Germinal center (tissue), 1 donor: ENCODE data around the gene C1orf94.

Source experiments
- DNase-seq: peaks from one replicate; pipeline ENCODE4 v3.0.0; 2012; ENCODE audit warnings: mixed read lengths, low spot score

C1orf94 gene

DNA sequence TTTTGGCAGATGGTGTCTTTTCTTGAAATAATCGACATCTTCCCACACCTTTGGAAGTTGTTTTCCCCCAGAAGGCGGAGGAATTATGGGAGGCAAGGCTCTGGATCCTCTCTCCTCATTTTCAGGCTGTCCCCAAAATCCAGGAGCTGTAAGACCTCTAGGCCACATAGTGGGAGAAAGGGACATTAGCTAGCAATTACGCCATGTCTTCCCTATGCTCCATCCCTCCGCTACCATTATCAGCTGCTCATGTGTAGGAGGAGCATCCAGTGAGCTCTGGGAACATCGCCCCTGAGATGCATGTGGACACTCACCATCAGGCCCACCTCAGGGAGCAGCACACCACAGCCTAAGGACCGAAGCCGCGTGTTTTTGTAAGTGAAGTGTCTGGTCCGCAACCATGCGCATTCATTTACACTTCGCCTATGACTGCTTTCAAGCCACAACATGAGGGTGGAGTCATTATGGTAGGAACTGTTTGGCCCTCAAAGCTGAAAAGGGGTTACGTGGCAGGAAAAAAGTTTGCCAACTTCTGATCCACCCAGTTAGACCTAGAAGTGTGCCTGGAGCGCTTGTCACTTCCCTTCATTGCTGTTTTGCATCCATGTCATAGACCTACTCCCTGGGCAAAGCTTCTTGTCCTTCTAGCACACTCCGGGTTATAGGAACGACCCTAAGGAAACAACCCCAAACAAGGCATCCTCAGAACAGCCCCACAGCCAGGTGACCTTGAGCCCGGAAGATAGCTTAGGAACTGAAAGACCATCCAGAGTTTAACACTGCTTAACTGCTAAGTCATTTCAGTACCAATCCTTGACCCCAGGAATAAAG is 85.5 kb downstream of the C1orf94 start:
- DNase-seq, result no peak

DNA sequence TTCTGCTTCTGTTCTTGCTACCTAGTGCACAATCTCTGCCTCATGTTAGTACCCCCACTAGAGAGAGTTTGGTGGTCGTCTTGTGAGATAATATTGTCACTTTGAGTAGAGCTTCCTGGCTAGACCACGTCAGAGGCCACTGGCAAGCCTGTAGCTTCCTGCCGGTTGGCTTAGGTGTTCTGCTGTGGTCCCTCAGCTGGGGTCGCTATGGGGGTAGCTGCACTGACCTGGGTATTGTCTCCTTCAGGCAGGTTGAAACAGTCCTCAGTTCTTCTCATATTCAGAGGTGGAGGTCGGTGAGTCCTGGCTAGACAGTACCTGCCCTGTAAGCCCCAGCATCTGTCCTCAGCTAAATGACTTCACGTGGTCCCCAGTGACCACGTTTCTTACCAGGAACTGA is 86.2 kb downstream of the C1orf94 start:
- DNase-seq, result no peak

DNA sequence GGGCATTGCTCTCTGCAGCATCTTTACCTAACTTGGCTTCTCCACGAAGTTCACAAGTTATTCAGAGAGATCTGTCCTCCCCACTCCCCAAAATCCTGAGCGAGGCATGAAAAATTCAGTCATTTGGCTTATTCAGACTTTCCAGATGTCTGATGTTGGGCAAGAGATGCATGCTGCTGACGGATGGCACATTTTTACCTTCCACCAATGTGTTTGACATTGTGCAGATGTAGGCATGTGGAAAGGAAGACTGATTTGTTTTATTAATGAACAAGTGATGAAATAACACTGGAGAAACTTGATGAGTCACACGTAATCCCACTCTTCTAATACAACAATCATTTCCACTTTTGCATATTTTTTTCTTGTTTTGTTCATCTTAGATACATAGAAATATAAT is 86.7 kb downstream of the C1orf94 start:
- no peak for DNase-seq

DNA sequence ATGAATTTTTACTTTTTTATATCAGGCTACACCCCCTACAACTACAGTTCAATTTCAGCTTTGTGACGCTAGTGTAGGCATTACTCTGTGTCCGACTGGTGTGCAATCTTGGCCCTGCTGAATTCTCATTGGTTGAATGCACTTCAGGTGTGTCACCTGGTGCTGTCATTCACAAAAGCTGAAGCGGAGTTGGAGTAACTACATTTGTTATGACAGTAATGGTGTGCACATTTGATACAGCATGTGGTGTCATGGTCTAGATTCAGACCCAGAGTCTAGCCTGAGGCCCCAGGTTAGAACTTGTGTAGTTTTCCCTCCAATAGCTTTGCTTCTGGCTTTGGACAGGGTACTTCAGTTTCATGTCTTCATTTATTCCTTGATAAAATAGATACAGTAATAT is 88.7 kb downstream of the C1orf94 start:
- no peak for DNase-seq

GRCh38 chr1:34266127-34266951 is 89.6 kb downstream of the C1orf94 start:
- no peak for DNase-seq

GRCh38 chr1:34267326-34267725 is 90.6 kb downstream of the C1orf94 start:
- DNase-seq, result no peak

- DNase-seq, result no peak
Measured at GRCh38 chr1:34268311-34268954, 91.7 kb downstream of the C1orf94 start.
